ENCODE measurements around the gene APOE. TPM values are rescaled to one million over a fixed set of nuclear protein-coding genes. Genes with fewer than 3 reads are reported as not detected.

APOE gene
- total RNA-seq, 5 donors from 2014 or later (not counting 1 experiment from before 2014, with no cell fraction given): 2.0 to 9.5 (median 6.8) TPM

- 66% methylated on average over 17 of the region's 17 CpGs for WGBS (ENCODE audit: insufficient coverage)
- Mint-ChIP-seq H3K9me3 (no peaks in the 10 kb centered on the region), H3K4me1 (peaks cover 25 to 34% (median 26%) of the 10 kb centered on the region in 3 donors), H3K27ac (peak overlapping the region; percentile 90 to 94), H3K4me3 (peak overlapping the region; percentile 77 to 87 (median 80)), H3K27me3 (no peaks in the 10 kb centered on the region), H3K36me3 (peaks cover 18% of the 10 kb centered on the region)
- DNase-seq: no peak
- POLR2A ChIA-PET: interaction anchor here in 1 of 2 donors (0.6 kb wide), 1 partner anchor 149 kb away, joined by 8 read pairs; no protein-coding TSS in a partner anchor
- peaks cover 11 to 24% of the 10 kb centered on the region in 2 experiments for H3K4me1 ChIP-seq (ENCODE audit: control insufficient read depth in 1 of 2, extremely low read depth in 1 of 2, insufficient read depth in 2 of 2, low read length in 2 of 2)
- H3K36me3 ChIP-seq (ENCODE audit: control insufficient read depth in 2 of 2, extremely low read depth in 1 of 2, insufficient read depth in 1 of 2, low read length in 1 of 2): peaks cover 0 to 21% of the 10 kb centered on the region in 2 donors
- H3K27me3 ChIP-seq (replicated peaks in 1 of 2; ENCODE audit: control insufficient read depth in 2 of 2, extremely low read depth in 1 of 2, insufficient read depth in 2 of 2, low read length in 1 of 2): no peaks in the 10 kb centered on the region
- no peaks in the 10 kb centered on the region for H3K9me3 ChIP-seq
- H3K4me3 ChIP-seq (ENCODE audit: control insufficient read depth in 1 of 2, extremely low read depth in 1 of 2, low read length in 1 of 2): peak overlapping the region; percentile 70 to 79
- CTCF ChIA-PET: interaction anchor here in 1 of 2 donors (0.7 to 1.1 kb wide), 6 partner anchors 42 to 288 kb away, joined by 3 to 5 read pairs (median 4); partner anchors contain the start of genes BLOC1S3, CLPTM1 and TRAPPC6A
- peak overlapping the region; percentile 98 for H3K27ac ChIP-seq (ENCODE audit: low read length)
- ATAC-seq (replicated peaks in 1 of 4): no peak
Measured at GRCh38 chr19:44889830-44890365, 15.7 kb upstream of the APOE start.

GRCh38 chr19:44890366-44891015 is 15.1 kb upstream of the APOE start:
- ATAC-seq (replicated peaks in 1 of 4): peak; percentile 82 to 84 (median 82)
- CTCF ChIA-PET: interaction anchor here in 1 of 2 donors (0.7 to 1.1 kb wide), 6 partner anchors 42 to 288 kb away, joined by 3 to 5 read pairs (median 4); partner anchors contain the start of genes BLOC1S3, CLPTM1 and TRAPPC6A
- peak overlapping the region; percentile 90 to 94 for H3K27ac Mint-ChIP-seq

GRCh38 chr19:44891016-44891882 is 14.3 kb upstream of the APOE start, which contains the start of gene TOMM40:
Gene TOMM40 (plus strand): TSS chr19:44891254. CDS start chr19:44891416, 162 bp downstream.
- WGBS (ENCODE audit: insufficient coverage): under 1% methylated on average over 78 of the region's 81 CpGs
- Histone ChIP-seq H3K9me3 (no peaks in the 10 kb centered on the region), H3K36me3 (ENCODE audit: control insufficient read depth in 2 of 2, extremely low read depth in 1 of 2, insufficient read depth in 1 of 2, low read length in 1 of 2) (peaks cover 0 to 33% of the 10 kb centered on the region in 2 donors), H3K27me3 (replicated peaks in 1 of 2; ENCODE audit: control insufficient read depth in 2 of 2, extremely low read depth in 1 of 2, insufficient read depth in 2 of 2, low read length in 1 of 2) (no peaks in the 10 kb centered on the region), H3K4me1 (ENCODE audit: control insufficient read depth in 1 of 2, extremely low read depth in 1 of 2, insufficient read depth in 2 of 2, low read length in 2 of 2) (peaks cover 11 to 24% of the 10 kb centered on the region in 2 experiments), H3K4me3 (ENCODE audit: control insufficient read depth in 1 of 2, extremely low read depth in 1 of 2, low read length in 1 of 2) (peak within 1 kb of the TSS; percentile 75 to 79), H3K27ac (ENCODE audit: low read length) (peak within 1 kb of the TSS; percentile 98)
- Mint-ChIP-seq H3K27ac (peak within 1 kb of the TSS; percentile 90 to 94), H3K36me3 (peaks cover 25% of the 10 kb centered on the region), H3K4me3 (peak within 1 kb of the TSS; percentile 77 to 88 (median 86)), H3K9me3 (no peaks in the 10 kb centered on the region), H3K27me3 (no peaks in the 10 kb centered on the region), H3K4me1 (peaks cover 25 to 34% (median 26%) of the 10 kb centered on the region in 3 donors)
- DNase-seq (peak in 13 of 35 experiments; percentile 17 to 100 (median 100)), ATAC-seq (replicated peaks in 1 of 4) (no peak)
- ChIA-PET POLR2A (no interaction called here), CTCF (interaction anchor here in 1 of 2 donors (1.1 kb wide), 1 partner anchor 287 kb away, joined by 5 read pairs; the partner anchor contains the start of genes BLOC1S3 and TRAPPC6A)

More at GRCh38 chr19:44890366-44891015, 15.1 kb upstream of the APOE start:
- under 1% methylated on average over 40 of the region's 40 CpGs for WGBS (ENCODE audit: insufficient coverage)
- Mint-ChIP-seq H3K4me3 (peak overlapping the region; percentile 77 to 87 (median 80)), H3K9me3 (no peaks in the 10 kb centered on the region), H3K4me1 (peaks cover 25 to 34% (median 26%) of the 10 kb centered on the region in 3 donors), H3K36me3 (peaks cover 20% of the 10 kb centered on the region), H3K27me3 (no peaks in the 10 kb centered on the region)
- H3K4me1 ChIP-seq (ENCODE audit: control insufficient read depth in 1 of 2, extremely low read depth in 1 of 2, insufficient read depth in 2 of 2, low read length in 2 of 2): peaks cover 11 to 24% of the 10 kb centered on the region in 2 experiments
- peak overlapping the region; percentile 98 for H3K27ac ChIP-seq (ENCODE audit: low read length)
- POLR2A ChIA-PET: interaction anchor here in 1 of 2 donors (0.6 kb wide), 1 partner anchor 149 kb away, joined by 8 read pairs; no protein-coding TSS in a partner anchor
- no peaks in the 10 kb centered on the region for H3K27me3 ChIP-seq (replicated peaks in 1 of 2; ENCODE audit: control insufficient read depth in 2 of 2, extremely low read depth in 1 of 2, insufficient read depth in 2 of 2, low read length in 1 of 2)
- H3K9me3 ChIP-seq: no peaks in the 10 kb centered on the region
- peak in 23 of 35 experiments; percentile 99 to 100 (median 100) for DNase-seq
- H3K4me3 ChIP-seq (ENCODE audit: control insufficient read depth in 1 of 2, extremely low read depth in 1 of 2, low read length in 1 of 2): peak overlapping the region; percentile 70 to 79
- H3K36me3 ChIP-seq (ENCODE audit: control insufficient read depth in 2 of 2, extremely low read depth in 1 of 2, insufficient read depth in 1 of 2, low read length in 1 of 2): peaks cover 0 to 26% of the 10 kb centered on the region in 2 donors

- H3K27me3 ChIP-seq (replicated peaks in 1 of 2; ENCODE audit: control insufficient read depth in 2 of 2, extremely low read depth in 1 of 2, insufficient read depth in 2 of 2, low read length in 1 of 2): no peaks in the 10 kb centered on the region
- peaks cover 0 to 47% of the 10 kb centered on the region in 2 donors for H3K36me3 ChIP-seq (ENCODE audit: control insufficient read depth in 2 of 2, extremely low read depth in 1 of 2, insufficient read depth in 1 of 2, low read length in 1 of 2)
- no peak for DNase-seq
- POLR2A ChIA-PET: no interaction called here
- peak overlapping the region in 1 of 2 donors; percentile 70 for H3K27ac Mint-ChIP-seq
- H3K4me1 ChIP-seq (ENCODE audit: control insufficient read depth in 1 of 2, extremely low read depth in 1 of 2, insufficient read depth in 2 of 2, low read length in 2 of 2): peaks cover 11 to 24% of the 10 kb centered on the region in 2 experiments
- H3K9me3 ChIP-seq: no peaks in the 10 kb centered on the region
- H3K27me3 Mint-ChIP-seq: no peaks in the 10 kb centered on the region
- CTCF ChIA-PET: no interaction called here
- peak overlapping the region; percentile 77 to 88 (median 86) for H3K4me3 Mint-ChIP-seq
- WGBS (ENCODE audit: insufficient coverage): 96% methylated on average over 7 of the region's 7 CpGs
- H3K27ac ChIP-seq (ENCODE audit: low read length): no peak overlapping the region
- no peak for ATAC-seq (replicated peaks in 1 of 4)
- H3K36me3 Mint-ChIP-seq: peaks cover 32% of the 10 kb centered on the region
- H3K4me1 Mint-ChIP-seq: peaks cover 25 to 34% (median 26%) of the 10 kb centered on the region in 3 donors
- no peak overlapping the region for H3K4me3 ChIP-seq (ENCODE audit: control insufficient read depth in 1 of 2, extremely low read depth in 1 of 2, low read length in 1 of 2)
- no peaks in the 10 kb centered on the region for H3K9me3 Mint-ChIP-seq
Measured at GRCh38 chr19:44892932-44893331, 12.7 kb upstream of the APOE start.

GRCh38 chr19:44893332-44894051 is 12.1 kb upstream of the APOE start:
- DNase-seq: no peak
- WGBS (ENCODE audit: insufficient coverage): 97% methylated on average over 9 of the region's 18 CpGs
- Mint-ChIP-seq H3K9me3 (no peaks in the 10 kb centered on the region), H3K4me1 (peaks cover 25 to 31% (median 26%) of the 10 kb centered on the region in 3 donors), H3K4me3 (peak overlapping the region; percentile 77 to 88 (median 86)), H3K36me3 (peaks cover 36% of the 10 kb centered on the region), H3K27me3 (no peaks in the 10 kb centered on the region), H3K27ac (no peak overlapping the region)
- H3K27me3 ChIP-seq (replicated peaks in 1 of 2; ENCODE audit: control insufficient read depth in 2 of 2, extremely low read depth in 1 of 2, insufficient read depth in 2 of 2, low read length in 1 of 2): no peaks in the 10 kb centered on the region
- no peak overlapping the region for H3K4me3 ChIP-seq (ENCODE audit: control insufficient read depth in 1 of 2, extremely low read depth in 1 of 2, low read length in 1 of 2)
- H3K9me3 ChIP-seq: no peaks in the 10 kb centered on the region
- CTCF ChIA-PET: no interaction called here
- ATAC-seq (replicated peaks in 1 of 4): no peak
- peaks cover 0 to 51% of the 10 kb centered on the region in 2 donors for H3K36me3 ChIP-seq (ENCODE audit: control insufficient read depth in 2 of 2, extremely low read depth in 1 of 2, insufficient read depth in 1 of 2, low read length in 1 of 2)
- H3K27ac ChIP-seq (ENCODE audit: low read length): no peak overlapping the region
- POLR2A ChIA-PET: no interaction called here
- peaks cover 11 to 24% of the 10 kb centered on the region in 2 experiments for H3K4me1 ChIP-seq (ENCODE audit: control insufficient read depth in 1 of 2, extremely low read depth in 1 of 2, insufficient read depth in 2 of 2, low read length in 2 of 2)

All from T-cell (primary cell).